Measurements from ENCODE around the gene PLSCR5.

The PLSCR5 gene

GRCh38 chr3:146585156-146585555 is 20.0 kb downstream of the PLSCR5 start:
- Histone ChIP-seq H3K4me3 (replicated peaks; ENCODE audit: low read depth, low read length) (no peak overlapping the region), H3K36me3 (ENCODE audit: control insufficient read depth, insufficient read depth, low read length) (no peaks in the 10 kb centered on the region), H3K27me3 (replicated peaks; ENCODE audit: control insufficient read depth, insufficient read depth, low read length) (no peaks in the 10 kb centered on the region; the same call in 1 of the 2 replicates)
- DNase-seq (ENCODE audit: extremely low read depth, insufficient read length), result no peak
- no peak for TF ChIP-seq CTCF (IDR thresholded peaks at IDR 0.05; ENCODE audit: insufficient read depth, low read length, poor library complexity, severe bottlenecking)

DNA sequence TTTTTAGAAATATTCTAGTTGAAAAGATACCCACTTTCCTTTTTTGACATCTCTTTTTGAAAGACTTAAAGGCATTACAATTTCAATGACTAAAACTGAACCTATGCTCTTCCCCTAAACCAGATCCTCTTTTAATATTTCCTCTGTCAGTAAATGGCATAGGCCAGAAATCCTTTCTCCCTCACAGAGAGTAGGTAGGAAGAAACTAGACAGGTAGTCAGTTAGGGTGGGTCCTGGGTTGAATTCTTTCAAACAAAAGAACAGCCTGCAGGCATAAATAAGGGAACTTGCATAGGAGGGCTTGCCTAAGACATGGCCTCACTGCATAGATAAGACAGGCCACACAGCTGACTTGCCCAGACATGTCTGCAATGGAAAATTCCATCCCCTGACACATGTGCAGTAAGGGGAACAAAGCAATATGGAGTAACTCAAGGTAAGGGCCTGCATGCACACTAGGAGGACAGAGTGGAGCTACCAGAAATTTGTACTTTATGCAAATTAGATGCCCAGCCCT is 23.1 kb downstream of the PLSCR5 start:
- Histone ChIP-seq H3K4me3 (replicated peaks; ENCODE audit: low read depth, low read length) (no peak overlapping the region), H3K27me3 (replicated peaks; ENCODE audit: control insufficient read depth, insufficient read depth, low read length) (no peaks in the 10 kb centered on the region), H3K36me3 (ENCODE audit: control insufficient read depth, insufficient read depth, low read length) (no peaks in the 10 kb centered on the region)
- DNase-seq (ENCODE audit: extremely low read depth, insufficient read length), result no peak
- TF ChIP-seq CTCF (IDR thresholded peaks at IDR 0.05; ENCODE audit: insufficient read depth, low read length, poor library complexity, severe bottlenecking), result no peak

DNA sequence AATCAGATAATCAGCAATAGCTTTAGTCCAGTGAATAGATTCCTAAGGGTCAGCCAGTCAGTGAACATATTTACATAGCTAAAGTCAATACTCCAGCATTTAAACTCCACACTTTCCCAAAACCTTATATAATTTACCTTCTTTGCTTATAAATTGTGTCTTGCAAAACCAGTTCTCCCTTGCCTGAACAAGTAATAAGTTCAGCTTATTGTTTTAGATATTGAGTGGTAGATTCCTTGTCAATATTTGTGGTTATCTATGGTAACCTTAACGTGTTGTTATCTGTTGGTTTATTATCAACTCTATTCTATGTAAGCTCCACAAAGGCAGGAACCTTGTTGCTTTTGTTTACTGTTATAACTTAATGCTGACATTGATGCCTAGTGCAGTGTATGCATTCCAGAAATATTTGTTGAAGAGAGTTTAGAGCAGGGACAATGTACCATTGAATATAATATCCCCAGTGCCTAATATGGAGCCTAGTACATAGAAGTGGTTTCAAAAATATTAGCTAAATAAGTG is 24.0 kb downstream of the PLSCR5 start:
- DNase-seq (ENCODE audit: extremely low read depth, insufficient read length), result no peak

GRCh38 chr3:146577662-146578061 is 27.5 kb downstream of the PLSCR5 start:
- DNase-seq (ENCODE audit: extremely low read depth, insufficient read length), result no peak
- Histone ChIP-seq H3K27me3 (replicated peaks; ENCODE audit: control insufficient read depth, insufficient read depth, low read length) (no peaks in the 10 kb centered on the region), H3K4me3 (replicated peaks; ENCODE audit: low read depth, low read length) (no peak overlapping the region), H3K36me3 (ENCODE audit: control insufficient read depth, insufficient read depth, low read length) (no peaks in the 10 kb centered on the region)
- peak; percentile 24 for TF ChIP-seq CTCF (IDR thresholded peaks at IDR 0.05; ENCODE audit: insufficient read depth, low read length, poor library complexity, severe bottlenecking)

More for the DNA sequence above, 24.0 kb downstream of the PLSCR5 start:
- Histone ChIP-seq H3K36me3 (ENCODE audit: control insufficient read depth, insufficient read depth, low read length) (no peaks in the 10 kb centered on the region), H3K4me3 (replicated peaks; ENCODE audit: low read depth, low read length) (no peak overlapping the region), H3K27me3 (replicated peaks; ENCODE audit: control insufficient read depth, insufficient read depth, low read length) (no peaks in the 10 kb centered on the region)
- TF ChIP-seq CTCF (IDR thresholded peaks at IDR 0.05; ENCODE audit: insufficient read depth, low read length, poor library complexity, severe bottlenecking), result no peak

- no peak for TF ChIP-seq CTCF (IDR thresholded peaks at IDR 0.05; ENCODE audit: insufficient read depth, low read length, poor library complexity, severe bottlenecking)
- H3K4me3 ChIP-seq (replicated peaks; ENCODE audit: low read depth, low read length), result no peak overlapping the region
- H3K36me3 ChIP-seq (ENCODE audit: control insufficient read depth, insufficient read depth, low read length), result no peaks in the 10 kb centered on the region
- H3K27me3 ChIP-seq (replicated peaks; ENCODE audit: control insufficient read depth, insufficient read depth, low read length), result no peaks in the 10 kb centered on the region
- DNase-seq (ENCODE audit: extremely low read depth, insufficient read length), result no peak
Observed at GRCh38 chr3:146575636-146576035, 29.5 kb downstream of the PLSCR5 start.

DNA sequence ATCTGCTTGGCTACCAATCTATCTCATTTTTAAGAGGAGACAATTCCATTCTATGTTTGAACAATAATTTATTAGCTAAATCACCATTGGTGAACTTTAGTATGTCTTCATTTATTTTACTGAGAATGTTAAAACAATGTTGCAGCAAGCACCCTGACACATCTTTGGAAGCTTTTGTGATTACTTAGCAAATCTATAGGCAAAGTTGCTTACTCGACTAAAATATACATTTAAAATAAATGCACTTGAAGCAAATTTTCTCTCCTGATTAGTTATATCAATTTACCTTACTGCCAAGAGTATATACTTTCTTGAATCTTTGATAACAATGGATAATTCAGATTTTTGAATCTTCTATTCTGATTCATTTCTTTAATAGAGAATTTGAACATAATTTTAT is 31.0 kb downstream of the PLSCR5 start:
- Histone ChIP-seq H3K36me3 (ENCODE audit: control insufficient read depth, insufficient read depth, low read length) (no peaks in the 10 kb centered on the region), H3K27me3 (replicated peaks; ENCODE audit: control insufficient read depth, insufficient read depth, low read length) (no peaks in the 10 kb centered on the region), H3K4me3 (replicated peaks; ENCODE audit: low read depth, low read length) (no peak overlapping the region)
- no peak for DNase-seq (ENCODE audit: extremely low read depth, insufficient read length)
- TF ChIP-seq CTCF (IDR thresholded peaks at IDR 0.05; ENCODE audit: insufficient read depth, low read length, poor library complexity, severe bottlenecking), result no peak
